Regular cardiac myocyte (primary cell): ENCODE measurements around the gene SCFD1. TPM values are rescaled to one million over a fixed set of nuclear protein-coding genes. Genes with fewer than 3 reads are reported as not detected.

Experiments used
- total RNA-seq: library from RNA; depleted of rRNA; stranded (reverse); fragments of >200 nt; gene quantifications from 2 replicates; pipeline ENCODE4 v1.2.3, GENCODE V29; 2014

SCFD1 gene
- 119 and 143 TPM in 2 replicates for total RNA-seq

DNA sequence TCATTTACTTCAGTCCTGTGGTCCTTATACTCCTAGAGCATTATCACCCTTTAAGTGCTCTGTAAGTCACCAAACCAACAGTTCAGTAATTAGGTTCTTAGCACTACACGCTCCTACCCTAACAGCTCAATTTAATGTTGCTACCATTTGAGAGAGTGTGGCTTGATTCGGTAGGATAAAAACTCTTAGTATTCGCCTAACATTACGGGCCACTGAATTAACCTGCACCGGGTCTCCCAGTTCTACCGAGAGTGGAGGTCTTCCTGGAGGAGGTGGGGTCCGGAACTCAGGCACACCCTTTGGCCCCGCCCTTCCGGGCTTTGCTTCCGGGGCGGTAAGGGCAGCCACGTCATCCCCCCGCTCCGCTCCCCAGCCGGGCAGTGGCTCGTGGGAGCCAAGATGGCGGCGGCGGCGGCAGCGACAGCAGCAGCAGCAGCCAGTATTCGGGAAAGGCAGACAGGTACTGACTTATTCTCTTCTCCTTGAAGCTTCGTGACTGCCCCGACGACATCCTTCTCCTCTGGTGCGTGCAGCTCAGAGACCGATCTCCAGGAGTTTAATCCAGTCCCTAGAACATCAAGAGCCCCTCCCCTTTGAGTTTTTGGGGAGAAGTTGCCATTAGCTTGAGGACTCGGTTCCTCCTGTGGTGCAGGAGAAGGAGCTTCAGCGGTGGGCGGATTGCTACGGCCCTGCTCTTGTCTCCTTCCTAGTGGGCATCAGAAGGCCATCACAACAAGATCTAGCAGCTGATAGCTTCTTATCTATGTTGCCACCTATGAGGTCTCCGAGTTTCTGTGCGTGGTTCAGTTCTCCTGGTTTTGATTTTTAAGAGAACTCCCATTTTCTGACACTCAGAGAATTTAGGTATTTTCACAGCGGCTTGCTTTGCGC, at the start of gene SCFD1:
TSS of gene SCFD1 (plus strand) at position 380 of the 891 bp plus-strand sequence. CDS start at position 400, 20 bp downstream.

Other genes starting within 250 kb of the SCFD1 start
- gene G2E3, start 63.2 kb upstream of the SCFD1 start, total RNA-seq, result 15.8 and 39.3 TPM in 2 replicates